Cardiac atrium fibroblast (primary cell): ENCODE results near the gene OR4D9. TPM values are rescaled to one million over a fixed set of nuclear protein-coding genes. Genes with fewer than 3 reads are reported as not detected.

Experiments used
- total RNA-seq: library from RNA; depleted of rRNA; stranded (reverse); fragments of >200 nt; gene quantifications from 2 replicates; pipeline ENCODE4 v1.2.3, GENCODE V29; 2015

Gene OR4D9
- not detected in 2 replicates for total RNA-seq

DNA sequence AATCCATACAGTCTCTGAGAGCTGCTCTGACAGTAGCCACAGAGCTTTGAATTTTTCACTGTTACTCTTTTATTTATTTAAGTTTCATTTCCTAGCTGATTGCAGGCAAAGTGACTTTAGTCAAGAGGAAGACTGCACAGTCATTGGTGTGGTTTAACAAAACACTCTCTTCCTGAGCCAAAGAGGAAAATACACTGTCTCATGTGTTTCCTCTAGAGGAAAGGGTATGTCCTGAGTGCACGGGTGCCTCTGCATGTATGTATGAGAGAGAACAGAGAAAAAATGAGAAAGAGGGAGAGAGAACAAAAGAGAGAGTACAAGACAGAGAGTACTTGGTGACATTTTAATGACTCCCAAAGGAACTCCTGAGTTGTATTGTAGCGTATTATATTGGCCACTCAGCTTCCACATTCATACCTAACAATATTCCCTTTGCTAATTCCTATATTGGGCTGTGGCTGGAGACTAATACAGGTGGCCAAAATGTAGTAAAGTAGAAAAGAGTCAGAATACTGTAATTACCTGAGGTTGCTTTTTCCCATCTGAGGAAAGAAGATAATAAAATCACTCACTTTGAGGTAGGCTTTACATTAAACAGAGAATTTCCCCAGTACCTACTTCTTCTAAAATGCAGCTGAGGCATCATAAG lies at the start of gene OR4D9:
TSS of gene OR4D9 (plus strand) at position 599 of the 649 bp plus-strand sequence. CDS start 3,374 bp downstream, outside the sequence.

DNA sequence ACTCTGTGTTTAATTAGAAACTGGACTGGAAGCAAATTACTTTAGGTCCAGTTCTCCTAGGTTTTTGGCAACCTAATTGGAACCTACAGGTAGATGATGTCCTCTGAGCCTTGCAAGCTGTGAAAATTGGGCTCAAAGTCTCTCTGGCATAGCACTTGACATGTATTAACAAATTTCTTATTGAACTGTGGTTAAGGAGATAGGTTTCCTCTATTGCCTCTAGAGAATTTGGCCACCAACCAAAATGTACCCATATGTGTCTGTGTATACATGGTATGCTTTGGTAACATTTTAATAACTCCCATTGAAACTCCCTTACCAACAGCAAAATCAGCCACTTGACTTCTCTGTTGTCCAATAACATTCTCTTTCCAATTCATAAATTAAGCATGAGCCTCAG lies 38.3 kb upstream of the OR4D9 start, which contains the start of gene OR4D10:
TSS of gene OR4D10 (plus strand) at position 301 of the 400 bp plus-strand sequence. CDS start 4,115 bp downstream, outside the sequence.

DNA sequence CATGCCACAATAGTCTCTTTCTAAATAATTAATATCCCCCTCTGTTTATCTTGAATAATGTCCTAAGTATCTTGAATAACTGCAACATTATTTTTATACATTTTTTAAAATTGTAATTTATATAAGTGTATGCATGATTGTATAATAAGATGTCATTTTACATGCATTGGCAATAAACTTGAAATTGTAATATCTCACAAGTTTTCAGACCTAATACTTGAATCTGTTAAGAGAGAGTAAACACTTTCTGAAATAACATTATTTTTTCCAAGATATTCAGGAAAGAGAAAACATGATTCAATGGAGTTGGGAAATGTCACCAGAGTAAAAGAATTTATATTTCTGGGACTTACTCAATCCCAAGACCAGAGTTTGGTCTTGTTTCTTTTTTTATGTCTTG lies 8.1 kb upstream of the OR4D9 start, which contains the start of gene OR4D11:
TSS of gene OR4D11 (plus strand) at position 301 of the 400 bp plus-strand sequence. CDS start at position 301, 0 bp downstream.

Other genes with a start within 250 kb of the OR4D9 start
- not detected in 2 replicates for gene OR5AN1, start 152.6 kb upstream of the OR4D9 start, total RNA-seq
- gene OR5A2, start 85.1 kb upstream of the OR4D9 start, total RNA-seq, result not detected in 2 replicates
- gene OR5A1, start 75.1 kb upstream of the OR4D9 start, total RNA-seq, result not detected in 2 replicates
- gene OR4D6, start 54.6 kb upstream of the OR4D9 start, total RNA-seq, result not detected in 2 replicates
- not detected in 2 replicates for gene OR4D10, start 38.2 kb upstream of the OR4D9 start, total RNA-seq
- not detected in 2 replicates for gene OR4D11, start 8.0 kb upstream of the OR4D9 start, total RNA-seq
- 15.3 and 17.2 TPM in 2 replicates for gene OSBP, start 104.2 kb downstream of the OR4D9 start, total RNA-seq
- gene PATL1, start 157.5 kb downstream of the OR4D9 start, total RNA-seq, result 7.9 and 11.2 TPM in 2 replicates
- not detected in 2 replicates for gene OR10V1, start 202.3 kb downstream of the OR4D9 start, total RNA-seq
- gene STX3, start 243.8 kb downstream of the OR4D9 start, total RNA-seq, result 6.0 and 11.2 TPM in 2 replicates